HCT116 (cell line): ENCODE data around the gene HCAR3. TPM values are rescaled to one million over a fixed set of nuclear protein-coding genes. Genes with fewer than 3 reads are reported as not detected.
"Not testable (repeated sequence)": the region's sequence is repeated elsewhere in the genome, so short reads cannot be mapped to it uniquely, and the experiment has no call there.

Experiments used
- ATAC-seq: fragments of 200-7000 bp; cut with Tn5 transposase; 2 replicates; pipeline ENCODE4 v1.9.1; 2020; ENCODE audit warnings: mild to moderate bottlenecking, moderate library complexity
- BruUV-seq: library from RNA; stranded (reverse); fragments of 400-500 nt; replicated peaks from 2 replicates; lab custom pipeline; 2021; lab: Mats Ljungman, UMichigan
- CTCF ChIA-PET: fragments of 300-600 bp; sonication (Branson Sonifier 250); formaldehyde crosslinking; loops from one replicate; lab custom pipeline; 2021; ENCODE audit warnings: antibody characterized with exemption; lab: Charles Lee
- POLR2A ChIA-PET: fragments of 300-600, 350-600 bp; sonication (Branson Sonifier 250); formaldehyde crosslinking; loops from one replicate; lab custom pipeline; 2021; ENCODE audit warnings: antibody characterized with exemption; lab: Charles Lee
- RAD21 ChIA-PET, 2 experiments: fragments of 300-600 bp; sonication (Branson Sonifier 250); formaldehyde crosslinking; loops; one replicate each; lab custom pipeline; 2023; ENCODE audit warnings: low total read pairs in 2 of 2; ENCODE audit not compliant: uncharacterized antibody in 2 of 2, unreplicated experiment in 2 of 2, low non-redundant PET in 1 of 2; lab: Charles Lee
- DNase-seq: peaks from one replicate; pipeline ENCODE4 v3.0.0-alpha.2; 2010; ENCODE audit warnings: low read depth, low spot score
- H2AFZ ChIP-seq: fragments of 200-600 bp; shearing (Covaris generic), sonication (generic); 2 replicates; pipeline ENCODE4 v1.6.1; 2017; ENCODE audit warnings: low read depth, mixed run types, mixed read lengths, antibody characterized with exemption, low read length; ENCODE audit not compliant: poor library complexity, severe bottlenecking
- H3K27ac ChIP-seq: 2 replicates; pipeline ENCODE4 v1.5.1; 2012; ENCODE audit warnings: low read depth, low read length
- H3K27me3 ChIP-seq: fragments of 200-600 bp; sonication (generic); 2 replicates; pipeline ENCODE4 v1.6.1; 2016; ENCODE audit warnings: mixed run types, low read length, mixed read lengths; ENCODE audit not compliant: insufficient read depth
- H3K36me3 ChIP-seq, 2 experiments: fragments of 200-500 bp in 1 of 2; fragments of 200-600 bp in 1 of 2; sonication (Bioruptor generic) in 1 of 2; sonication (generic) in 1 of 2; 2 replicates each; pipeline versions ENCODE4 v1.5.1 to v1.6.1; 2014 to 2016; ENCODE audit warnings: low read length in 2 of 2, inconsistent platforms in 1 of 2, mixed read lengths in 1 of 2, mixed run types in 1 of 2; ENCODE audit not compliant: insufficient read depth in 2 of 2, control insufficient read depth in 1 of 2
- H3K4me1 ChIP-seq, 2 experiments: fragments of 200-600 bp in 1 of 2; sonication (generic) in 1 of 2; 2 replicates each; pipeline versions ENCODE4 v1.5.1 to v1.6.1; 2012 to 2017; ENCODE audit warnings: low read length in 2 of 2, inconsistent platforms in 1 of 2, mild to moderate bottlenecking in 1 of 2, mixed read lengths in 1 of 2, mixed run types in 1 of 2, moderate library complexity in 1 of 2; ENCODE audit not compliant: insufficient read depth in 2 of 2, control insufficient read depth in 1 of 2
- H3K4me2 ChIP-seq: fragments of 200-600 bp; sonication (generic); 2 replicates; pipeline ENCODE4 v1.6.1; 2017; ENCODE audit warnings: mixed run types, low read length, mixed read lengths
- H3K4me3 ChIP-seq, 2 experiments: fragments of 200-600 bp in 1 of 2; sonication (generic) in 1 of 2; replicated peaks in 1 of 2; 2 replicates each; pipeline ENCODE4 v1.5.1; 2011 to 2016; ENCODE audit warnings: low read length in 2 of 2, control low read depth in 1 of 2, low read depth in 1 of 2, mild to moderate bottlenecking in 1 of 2, mixed read lengths in 1 of 2, mixed run types in 1 of 2
- H3K79me2 ChIP-seq: fragments of 200-600 bp; sonication (generic); 2 replicates; pipeline ENCODE4 v1.6.1; 2017; ENCODE audit warnings: mild to moderate bottlenecking, mixed run types, low read length, moderate library complexity, mixed read lengths; ENCODE audit not compliant: insufficient read depth
- H3K9ac ChIP-seq: fragments of 200-600 bp; sonication (generic); 2 replicates; pipeline ENCODE4 v1.6.1; 2016; ENCODE audit warnings: low read length, mixed read lengths
- H3K9me2 ChIP-seq: fragments of 200-600 bp; sonication (generic), shearing (Covaris generic); 2 replicates; pipeline ENCODE4 v1.6.1; 2017; ENCODE audit warnings: mixed run types, mild to moderate bottlenecking, moderate library complexity; ENCODE audit not compliant: insufficient read depth
- H3K9me3 ChIP-seq, 2 experiments: fragments of 200-500 bp in 1 of 2; fragments of 200-600 bp in 1 of 2; sonication (Bioruptor generic) in 1 of 2; sonication (generic) in 1 of 2; 2 replicates each; pipeline ENCODE4 v1.6.1; 2014 to 2017; ENCODE audit warnings: low read length in 2 of 2, mixed read lengths in 2 of 2, inconsistent platforms in 1 of 2, low read depth in 1 of 2, mild to moderate bottlenecking in 1 of 2, mixed run types in 1 of 2, moderate library complexity in 1 of 2; ENCODE audit not compliant: control insufficient read depth in 1 of 2, insufficient read depth in 1 of 2
- H4K20me1 ChIP-seq: fragments of 200-600 bp; sonication (generic), shearing (Covaris generic); 2 replicates; pipeline ENCODE4 v1.6.1; 2017; ENCODE audit warnings: mixed run types, mild to moderate bottlenecking, moderate library complexity; ENCODE audit not compliant: insufficient read depth
- CTCF ChIP-seq, 3 experiments: fragments of 200-600 bp in 1 of 3; sonication (generic) in 1 of 3; IDR thresholded peaks in 2 of 3; conservative IDR thresholded peaks in 1 of 3; 2 replicates each; pipeline ENCODE4 v1.5.1; 2012 to 2017; ENCODE audit warnings: low read depth in 2 of 3, low read length in 2 of 3, antibody characterized with exemption in 1 of 3, borderline replicate concordance in 1 of 3, control low read depth in 1 of 3, mild to moderate bottlenecking in 1 of 3, mixed read lengths in 1 of 3, mixed run types in 1 of 3, moderate library complexity in 1 of 3; ENCODE audit not compliant: insufficient read depth in 1 of 3
- JUND ChIP-seq: IDR thresholded peaks from 2 replicates; pipeline ENCODE4 v1.6.1; 2012
- REST ChIP-seq: IDR thresholded peaks from 2 replicates; pipeline ENCODE4 v1.6.1; 2012; ENCODE audit warnings: low read depth
- SP1 ChIP-seq: IDR thresholded peaks from 2 replicates; pipeline ENCODE4 v1.6.1; 2012; ENCODE audit warnings: low read depth
- intact Hi-C: fragments of 100-400 bp; cut with micrococcal nuclease; formaldehyde crosslinking; loops from 2 replicates; pipeline ENCODE4 v1.10.0; 2022
- total RNA-seq: library from RNA; stranded (reverse); gene quantifications from one replicate; pipeline ENCODE4 v1.2.1, GENCODE V29; 2021; ENCODE audit not compliant: unreplicated experiment

HCAR3 gene
- total RNA-seq, 1 experiment from 2014 or later, result not detected

- no peak for TF ChIP-seq CTCF (IDR thresholded peaks at IDR 0.05 in 2 of 3, conservative IDR thresholded peaks at IDR 0.05 in 1 of 3; ENCODE audit: borderline replicate concordance in 1 of 3, insufficient read depth in 1 of 3, low read depth in 2 of 3, low read length in 2 of 3)
- TF ChIP-seq SP1, result no peak
- no peak for TF ChIP-seq REST
- TF ChIP-seq JUND, result no peak
Observed at GRCh38 chr12:122721057-122721545, 4.5 kb upstream of the HCAR3 start (continued).

- intact Hi-C loops, H3K4me1 ChIP-seq, H3K4me2 ChIP-seq, H3K27me3 ChIP-seq, POLR2A ChIA-PET, H3K4me3 ChIP-seq, RAD21 ChIA-PET, H3K27ac ChIP-seq, BruUV-seq, H3K9ac ChIP-seq, H3K9me2 ChIP-seq, ATAC-seq, CTCF ChIA-PET, H3K79me2 ChIP-seq, H3K9me3 ChIP-seq, H2AFZ ChIP-seq, H3K36me3 ChIP-seq, H4K20me1 ChIP-seq, DNase-seq: not testable (repeated sequence)
Observed at GRCh38 chr12:122715211-122715610, 1.4 kb downstream of the HCAR3 start.

GRCh38 chr12:122713491-122714188 is 3.0 kb downstream of the HCAR3 start:
- ATAC-seq, POLR2A ChIA-PET, H3K79me2 ChIP-seq, H3K9me2 ChIP-seq, H3K4me2 ChIP-seq, H3K36me3 ChIP-seq, DNase-seq, CTCF ChIA-PET, H3K9ac ChIP-seq, H3K27me3 ChIP-seq, H2AFZ ChIP-seq, BruUV-seq, H3K4me3 ChIP-seq, intact Hi-C loops, H3K9me3 ChIP-seq, RAD21 ChIA-PET, H3K27ac ChIP-seq, H3K4me1 ChIP-seq, H4K20me1 ChIP-seq: not testable (repeated sequence)

GRCh38 chr12:122711266-122711665 is 5.3 kb downstream of the HCAR3 start:
- H2AFZ ChIP-seq, H3K9me2 ChIP-seq, H3K4me1 ChIP-seq, RAD21 ChIA-PET, H3K36me3 ChIP-seq, H3K27me3 ChIP-seq, H3K4me3 ChIP-seq, CTCF ChIA-PET, H4K20me1 ChIP-seq, H3K79me2 ChIP-seq, DNase-seq, POLR2A ChIA-PET, H3K27ac ChIP-seq, H3K9ac ChIP-seq, intact Hi-C loops, H3K4me2 ChIP-seq, BruUV-seq, H3K9me3 ChIP-seq, ATAC-seq: not testable (repeated sequence)
